H9 (cell line): Measurements from ENCODE around the gene NPC1L1. TPM values are rescaled to one million over a fixed set of nuclear protein-coding genes. Genes with fewer than 3 reads are reported as not detected.

Source experiments
- DNase-seq: peaks from one replicate; pipeline ENCODE4 v3.0.0-alpha.2; 2017
- H2AFZ ChIP-seq: one replicate; pipeline ENCODE4 v1.6.1; 2013; ENCODE audit warnings: mild to moderate bottlenecking, low read length, control low read depth, moderate library complexity
- H2AK5ac ChIP-seq: 2 replicates; pipeline ENCODE4 v1.6.1; 2013; ENCODE audit warnings: low read length, control low read depth, mixed read lengths; ENCODE audit not compliant: insufficient read length
- H2BK120ac ChIP-seq: one replicate; pipeline ENCODE4 v1.6.1; 2013; ENCODE audit warnings: low read depth, mild to moderate bottlenecking, low read length, control low read depth, inconsistent platforms; ENCODE audit not compliant: poor library complexity, severe bottlenecking
- H2BK12ac ChIP-seq: 2 replicates; pipeline ENCODE4 v1.6.1; 2013; ENCODE audit warnings: low read length, control low read depth, mixed read lengths, low read depth; ENCODE audit not compliant: insufficient read length
- H2BK15ac ChIP-seq: 2 replicates; pipeline ENCODE4 v1.6.1; 2013; ENCODE audit warnings: low read depth, low read length, control low read depth
- H2BK20ac ChIP-seq: one replicate; pipeline ENCODE4 v1.6.1; 2013; ENCODE audit warnings: low read depth, mild to moderate bottlenecking, low read length, control low read depth, inconsistent platforms; ENCODE audit not compliant: poor library complexity, severe bottlenecking
- H2BK5ac ChIP-seq: 2 replicates; pipeline ENCODE4 v1.6.1; 2013; ENCODE audit warnings: low read length, control low read depth, mixed read lengths; ENCODE audit not compliant: insufficient read length
- H3K14ac ChIP-seq: 2 replicates; pipeline ENCODE4 v1.6.1; 2013; ENCODE audit warnings: low read length, control low read depth; ENCODE audit not compliant: insufficient read depth
- H3K18ac ChIP-seq: 2 replicates; pipeline ENCODE4 v1.6.1; 2013; ENCODE audit warnings: low read depth, mild to moderate bottlenecking, mixed read lengths, low read length, control low read depth; ENCODE audit not compliant: insufficient read length
- H3K23ac ChIP-seq: 2 replicates; pipeline ENCODE4 v1.6.1; 2013; ENCODE audit warnings: low read length, control low read depth, mixed read lengths, low read depth; ENCODE audit not compliant: insufficient read length
- H3K23me2 ChIP-seq: 2 replicates; pipeline ENCODE4 v1.6.1; 2013; ENCODE audit warnings: low read depth, mild to moderate bottlenecking, mixed read lengths, low read length, control low read depth; ENCODE audit not compliant: insufficient read length, poor library complexity, severe bottlenecking
- H3K27ac ChIP-seq: 2 replicates; pipeline ENCODE4 v1.5.1; 2013; ENCODE audit warnings: low read length, control low read depth, mixed read lengths, low read depth; ENCODE audit not compliant: insufficient read length
- H3K27me3 ChIP-seq: 2 replicates; pipeline ENCODE4 v1.6.1; 2013; ENCODE audit warnings: low read length, control low read depth, inconsistent platforms; ENCODE audit not compliant: insufficient read depth
- H3K4ac ChIP-seq: 2 replicates; pipeline ENCODE4 v1.6.1; 2013; ENCODE audit warnings: low read depth, mild to moderate bottlenecking, control low read depth, inconsistent platforms, low read length, moderate library complexity
- H3K4me1 ChIP-seq: 2 replicates; pipeline ENCODE4 v1.6.1; 2013; ENCODE audit warnings: low read length, control low read depth, inconsistent platforms; ENCODE audit not compliant: insufficient read depth
- H3K4me2 ChIP-seq: 2 replicates; pipeline ENCODE4 v1.6.1; 2013; ENCODE audit warnings: low read length, control low read depth, mixed read lengths; ENCODE audit not compliant: insufficient read length, insufficient read depth
- H3K56ac ChIP-seq: 2 replicates; pipeline ENCODE4 v1.6.1; 2013; ENCODE audit warnings: low read depth, mild to moderate bottlenecking, mixed read lengths, low read length, control low read depth; ENCODE audit not compliant: insufficient read length
- H3K79me1 ChIP-seq: 2 replicates; pipeline ENCODE4 v1.6.1; 2013; ENCODE audit warnings: low read depth, mild to moderate bottlenecking, moderate library complexity, low read length, control low read depth, inconsistent platforms; ENCODE audit not compliant: insufficient read depth, poor library complexity, severe bottlenecking
- H3K79me2 ChIP-seq: 2 replicates; pipeline ENCODE4 v1.6.1; 2013; ENCODE audit warnings: low read length, control low read depth, inconsistent platforms; ENCODE audit not compliant: insufficient read depth
- H3K9ac ChIP-seq: 2 replicates; pipeline ENCODE4 v1.6.1; 2013; ENCODE audit warnings: low read length, control low read depth, mixed read lengths; ENCODE audit not compliant: insufficient read length; ENCODE audit errors: extremely low read depth
- H3K9me3 ChIP-seq: one replicate; pipeline ENCODE4 v1.6.1; 2013; ENCODE audit warnings: low read depth, low read length, inconsistent platforms; ENCODE audit not compliant: control insufficient read depth
- H3T11ph ChIP-seq: one replicate; pipeline ENCODE4 v1.6.1; 2013; ENCODE audit warnings: mild to moderate bottlenecking, low read length, control low read depth, inconsistent platforms
- H4K20me1 ChIP-seq: one replicate; pipeline ENCODE4 v1.6.1; 2013; ENCODE audit not compliant: control insufficient read depth, insufficient read length, insufficient read depth
- H4K5ac ChIP-seq: 2 replicates; pipeline ENCODE4 v1.6.1; 2013; ENCODE audit warnings: low read depth, mild to moderate bottlenecking, mixed read lengths, low read length, control low read depth; ENCODE audit not compliant: insufficient read length
- H4K8ac ChIP-seq: replicated peaks from 2 replicates; pipeline ENCODE4 v1.6.1; 2013; ENCODE audit warnings: low read length, control low read depth, mixed read lengths, low read depth; ENCODE audit not compliant: insufficient read length
- H4K91ac ChIP-seq: 2 replicates; pipeline ENCODE4 v1.6.1; 2013; ENCODE audit warnings: low read depth, mild to moderate bottlenecking, moderate library complexity, mixed read lengths, low read length, control low read depth; ENCODE audit not compliant: insufficient read length
- H3K27ac Mint-ChIP-seq, 3 experiments: 2 replicates in 2 of 3; 3 replicates in 1 of 3; pipeline ENCODE4 v1.8.0; 2020 to 2021; ENCODE audit warnings: mixed read lengths in 3 of 3, mild to moderate bottlenecking in 1 of 3, moderate library complexity in 1 of 3
- H3K27me3 Mint-ChIP-seq: 2 replicates; pipeline ENCODE4 v1.8.0; 2021; ENCODE audit warnings: low read depth, mild to moderate bottlenecking, moderate library complexity, mixed read lengths
- H3K36me3 Mint-ChIP-seq, 3 experiments: 2 replicates in 2 of 3; 3 replicates in 1 of 3; pipeline ENCODE4 v1.8.0; 2020 to 2021; ENCODE audit warnings: low read depth in 3 of 3, mixed read lengths in 3 of 3; ENCODE audit not compliant: insufficient read depth in 1 of 3
- H3K4me1 Mint-ChIP-seq, 2 experiments: 2 replicates each; pipeline ENCODE4 v1.8.0; 2020; ENCODE audit warnings: mixed read lengths in 2 of 2
- H3K4me3 Mint-ChIP-seq, 2 experiments: 2 replicates in 1 of 2; 3 replicates in 1 of 2; pipeline ENCODE4 v1.8.0; 2020 to 2021; ENCODE audit warnings: mild to moderate bottlenecking in 2 of 2, mixed read lengths in 2 of 2, moderate library complexity in 1 of 2
- H3K9me3 Mint-ChIP-seq, 2 experiments: 2 replicates in 1 of 2; 3 replicates in 1 of 2; pipeline ENCODE4 v1.8.0; 2020; ENCODE audit warnings: mild to moderate bottlenecking in 2 of 2, mixed read lengths in 2 of 2, moderate library complexity in 1 of 2
- WGBS: extraction: QIAGEN DNeasy Blood & Tissue Kit; methylation state at CpG from one replicate; pipeline ENCODE4 v1.1.7; 2013; ENCODE audit warnings: missing lambda C conversion rate, low lambda C conversion rate, mixed read lengths; ENCODE audit not compliant: insufficient read length; ENCODE audit errors: extremely low coverage; 5-methylcytosine and 5-hydroxymethylcytosine counted together
- total RNA-seq: library from RNA; stranded (reverse); gene quantifications from 2 replicates; pipeline ENCODE4 v1.2.1, GENCODE V29; 2021
- TF ChIP-seq, protein P1 (sequence below): fragments of 200-600 bp; sonication (generic); conservative IDR thresholded peaks from 3 replicates; pipeline ENCODE4 v1.8.0; 2021; ENCODE audit warnings: antibody characterized with exemption, mild to moderate bottlenecking

NPC1L1 gene
- total RNA-seq, 1 experiment from 2014 or later = 0.11 TPM

DNA sequence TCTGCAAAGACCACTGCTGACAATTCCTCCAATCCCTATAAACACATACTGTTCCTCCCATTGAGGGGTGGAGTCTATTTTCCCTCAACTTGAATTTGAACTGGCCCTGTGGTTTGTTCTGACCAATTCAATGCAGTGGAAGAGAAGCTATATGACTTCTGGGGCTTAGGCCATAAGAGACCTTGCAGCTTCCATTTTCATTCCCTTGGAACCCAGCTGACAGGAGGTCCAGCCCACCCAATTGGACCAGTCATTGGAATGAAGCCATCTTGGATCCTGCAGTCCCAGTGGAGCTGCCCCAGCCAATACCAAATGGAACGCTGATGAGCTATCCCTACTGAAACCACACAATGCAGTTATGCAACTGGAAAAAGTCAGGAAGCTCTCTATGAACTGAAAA lies 49.8 kb upstream of the NPC1L1 start:
- DNase-seq = no peak
- Mint-ChIP-seq H3K4me3 (no peak overlapping the region), H3K4me1 (no peaks in the 10 kb centered on the region), H3K27me3 (peaks cover 8% of the 10 kb centered on the region; the same call in 1 of the 2 replicates), H3K27ac (no peak overlapping the region), H3K9me3 (no peaks in the 10 kb centered on the region), H3K36me3 (no peaks in the 10 kb centered on the region)
- H3K23ac ChIP-seq = no peak overlapping the region
- H2BK5ac ChIP-seq = no peak overlapping the region
- H2AK5ac ChIP-seq = no peak overlapping the region
- no peak overlapping the region for H3K27ac ChIP-seq
- H3K9me3 ChIP-seq = no peaks in the 10 kb centered on the region
- WGBS = no CpG with 5 or more reads among the region's 1 CpG
- no peak overlapping the region for H3K18ac ChIP-seq
- no peaks in the 10 kb centered on the region for H3K79me2 ChIP-seq
- no peak overlapping the region for H3K4ac ChIP-seq
- no peak overlapping the region for H2BK15ac ChIP-seq
- H3K14ac ChIP-seq = no peak overlapping the region
- H2BK20ac ChIP-seq = no peak overlapping the region
- H2BK12ac ChIP-seq = no peak overlapping the region
- no peak overlapping the region for H4K5ac ChIP-seq
- H2AFZ ChIP-seq = no peak overlapping the region
- H3K79me1 ChIP-seq = no peaks in the 10 kb centered on the region
- H4K8ac ChIP-seq = no peak overlapping the region
- no peak overlapping the region for H3T11ph ChIP-seq
- H3K56ac ChIP-seq = no peak overlapping the region
- no peak overlapping the region for H3K4me2 ChIP-seq
- TF ChIP-seq, protein P1, sequence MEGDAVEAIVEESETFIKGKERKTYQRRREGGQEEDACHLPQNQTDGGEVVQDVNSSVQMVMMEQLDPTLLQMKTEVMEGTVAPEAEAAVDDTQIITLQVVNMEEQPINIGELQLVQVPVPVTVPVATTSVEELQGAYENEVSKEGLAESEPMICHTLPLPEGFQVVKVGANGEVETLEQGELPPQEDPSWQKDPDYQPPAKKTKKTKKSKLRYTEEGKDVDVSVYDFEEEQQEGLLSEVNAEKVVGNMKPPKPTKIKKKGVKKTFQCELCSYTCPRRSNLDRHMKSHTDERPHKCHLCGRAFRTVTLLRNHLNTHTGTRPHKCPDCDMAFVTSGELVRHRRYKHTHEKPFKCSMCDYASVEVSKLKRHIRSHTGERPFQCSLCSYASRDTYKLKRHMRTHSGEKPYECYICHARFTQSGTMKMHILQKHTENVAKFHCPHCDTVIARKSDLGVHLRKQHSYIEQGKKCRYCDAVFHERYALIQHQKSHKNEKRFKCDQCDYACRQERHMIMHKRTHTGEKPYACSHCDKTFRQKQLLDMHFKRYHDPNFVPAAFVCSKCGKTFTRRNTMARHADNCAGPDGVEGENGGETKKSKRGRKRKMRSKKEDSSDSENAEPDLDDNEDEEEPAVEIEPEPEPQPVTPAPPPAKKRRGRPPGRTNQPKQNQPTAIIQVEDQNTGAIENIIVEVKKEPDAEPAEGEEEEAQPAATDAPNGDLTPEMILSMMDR = no peak
- H2BK120ac ChIP-seq = no peak overlapping the region
- no peaks in the 10 kb centered on the region for H3K4me1 ChIP-seq
- no peak overlapping the region for H3K9ac ChIP-seq
- no peaks in the 10 kb centered on the region for H3K27me3 ChIP-seq
- H4K20me1 ChIP-seq = no peaks in the 10 kb centered on the region
- H3K23me2 ChIP-seq = no peaks in the 10 kb centered on the region
- H4K91ac ChIP-seq = no peak overlapping the region
